Measurements from ENCODE around the gene ISM1. TPM values are rescaled to one million over a fixed set of nuclear protein-coding genes. Genes with fewer than 3 reads are reported as not detected.

ISM1 gene
- total and polyA plus RNA-seq, 3 experiments from 2014 or later, result 1.3 to 1.7 (median 1.6) TPM

GRCh38 chr20:13320702-13321101 is 99.6 kb downstream of the ISM1 start:
- Histone ChIP-seq H3K4me3 (ENCODE audit: low read length) (no peak overlapping the region), H3K27me3 (ENCODE audit: insufficient read depth, low read length, poor library complexity, severe bottlenecking) (no peaks in the 10 kb centered on the region), H3K27ac (ENCODE audit: low read depth, low read length) (no peak overlapping the region), H3K4me1 (ENCODE audit: insufficient read depth, low read length) (no peaks in the 10 kb centered on the region), H3K9me3 (ENCODE audit: low read length) (no peaks in the 10 kb centered on the region), H3K36me3 (ENCODE audit: insufficient read depth, low read length) (no peaks in the 10 kb centered on the region)
- Mint-ChIP-seq H3K36me3 (no peaks in the 10 kb centered on the region), H3K4me1 (peaks cover 0 to 2% (median 0%) of the 10 kb centered on the region in 3 donors), H3K27me3 (peaks cover 9 to 21% of the 10 kb centered on the region in 2 donors), H3K9me3 (peaks cover 0 to 15% (median 13%) of the 10 kb centered on the region in 5 donors), H3K27ac (no peak overlapping the region), H3K4me3 (no peak overlapping the region)
- DNase-seq, result no peak
- ChIA-PET CTCF (no interaction called here), POLR2A (no interaction called here)

- H3K9me3 ChIP-seq (ENCODE audit: low read length), result no peaks in the 10 kb centered on the region
- H3K36me3 ChIP-seq (ENCODE audit: insufficient read depth, low read length), result no peaks in the 10 kb centered on the region
- H3K27ac ChIP-seq (ENCODE audit: low read depth, low read length), result no peak overlapping the region
- DNase-seq, result no peak
- H3K4me3 Mint-ChIP-seq, result no peak overlapping the region
- H3K4me1 ChIP-seq (ENCODE audit: insufficient read depth, low read length), result no peaks in the 10 kb centered on the region
- H3K27me3 ChIP-seq (ENCODE audit: insufficient read depth, low read length, poor library complexity, severe bottlenecking), result no peaks in the 10 kb centered on the region
- H3K36me3 Mint-ChIP-seq, result no peaks in the 10 kb centered on the region
- peaks cover 0 to 13% (median 10%) of the 10 kb centered on the region in 5 donors for H3K9me3 Mint-ChIP-seq
- ChIA-PET POLR2A (no interaction called here), CTCF (interaction anchor here (0.7 kb wide), 1 partner anchor 18 kb away, joined by 3 read pairs; no protein-coding TSS in a partner anchor)
- H3K27ac Mint-ChIP-seq, result no peak overlapping the region
- no peak overlapping the region for H3K4me3 ChIP-seq (ENCODE audit: low read length)
- H3K27me3 Mint-ChIP-seq, result peaks cover 9 to 21% of the 10 kb centered on the region in 2 donors
- peaks cover 0 to 2% (median 0%) of the 10 kb centered on the region in 3 donors for H3K4me1 Mint-ChIP-seq
Observed at GRCh38 chr20:13321416-13321815, 100.3 kb downstream of the ISM1 start.

GRCh38 chr20:13322198-13322597 is 101.1 kb downstream of the ISM1 start:
- H3K27ac ChIP-seq (ENCODE audit: low read depth, low read length), result no peak overlapping the region
- Mint-ChIP-seq H3K27ac (peak overlapping the region in 1 of 8 donors; percentile 2), H3K9me3 (peaks cover 2 to 12% (median 4%) of the 10 kb centered on the region in 5 donors), H3K36me3 (no peaks in the 10 kb centered on the region), H3K4me1 (peaks cover 0 to 2% (median 0%) of the 10 kb centered on the region in 3 donors), H3K4me3 (no peak overlapping the region), H3K27me3 (peaks cover 9 to 19% of the 10 kb centered on the region in 2 donors)
- no peak overlapping the region for H3K4me3 ChIP-seq (ENCODE audit: low read length)
- H3K27me3 ChIP-seq (ENCODE audit: insufficient read depth, low read length, poor library complexity, severe bottlenecking), result no peaks in the 10 kb centered on the region
- H3K9me3 ChIP-seq (ENCODE audit: low read length), result no peaks in the 10 kb centered on the region
- ChIA-PET CTCF (no interaction called here), POLR2A (no interaction called here)
- no peaks in the 10 kb centered on the region for H3K36me3 ChIP-seq (ENCODE audit: insufficient read depth, low read length)
- DNase-seq, result no peak
- H3K4me1 ChIP-seq (ENCODE audit: insufficient read depth, low read length), result no peaks in the 10 kb centered on the region

GRCh38 chr20:13322621-13323020 is 101.5 kb downstream of the ISM1 start:
- CTCF ChIA-PET, result no interaction called here

GRCh38 chr20:13325033-13325432 is 104.0 kb downstream of the ISM1 start:
- Histone ChIP-seq H3K9me3 (ENCODE audit: low read length) (no peaks in the 10 kb centered on the region), H3K4me1 (ENCODE audit: insufficient read depth, low read length) (no peaks in the 10 kb centered on the region), H3K36me3 (ENCODE audit: insufficient read depth, low read length) (no peaks in the 10 kb centered on the region), H3K4me3 (ENCODE audit: low read length) (no peak overlapping the region), H3K27me3 (ENCODE audit: insufficient read depth, low read length, poor library complexity, severe bottlenecking) (no peaks in the 10 kb centered on the region), H3K27ac (ENCODE audit: low read depth, low read length) (no peak overlapping the region)
- Mint-ChIP-seq H3K27me3 (peaks cover 12 to 23% of the 10 kb centered on the region in 2 donors), H3K9me3 (peaks cover 0 to 15% (median 7%) of the 10 kb centered on the region in 5 donors), H3K27ac (no peak overlapping the region), H3K4me1 (peaks cover 0 to 2% (median 0%) of the 10 kb centered on the region in 3 donors), H3K36me3 (no peaks in the 10 kb centered on the region), H3K4me3 (no peak overlapping the region)
- POLR2A ChIA-PET, result no interaction called here
- no peak for DNase-seq
- CTCF ChIA-PET, result no interaction called here

More at GRCh38 chr20:13322621-13323020, 101.5 kb downstream of the ISM1 start:
- H3K27ac Mint-ChIP-seq, result peak overlapping the region in 1 of 8 donors; percentile 2
- H3K4me1 Mint-ChIP-seq, result peaks cover 0 to 2% (median 0%) of the 10 kb centered on the region in 3 donors
- no peak overlapping the region for H3K4me3 Mint-ChIP-seq
- H3K36me3 ChIP-seq (ENCODE audit: insufficient read depth, low read length), result no peaks in the 10 kb centered on the region
- no peak overlapping the region for H3K27ac ChIP-seq (ENCODE audit: low read depth, low read length)
- peaks cover 9 to 17% of the 10 kb centered on the region in 2 donors for H3K27me3 Mint-ChIP-seq
- H3K4me1 ChIP-seq (ENCODE audit: insufficient read depth, low read length), result no peaks in the 10 kb centered on the region
- H3K27me3 ChIP-seq (ENCODE audit: insufficient read depth, low read length, poor library complexity, severe bottlenecking), result no peaks in the 10 kb centered on the region
- H3K9me3 Mint-ChIP-seq, result peaks cover 2 to 11% (median 4%) of the 10 kb centered on the region in 5 donors
- no peak overlapping the region for H3K4me3 ChIP-seq (ENCODE audit: low read length)
- POLR2A ChIA-PET, result no interaction called here
- no peaks in the 10 kb centered on the region for H3K36me3 Mint-ChIP-seq
- H3K9me3 ChIP-seq (ENCODE audit: low read length), result no peaks in the 10 kb centered on the region
- no peak for DNase-seq

- POLR2A ChIA-PET, result no interaction called here
- Histone ChIP-seq H3K4me1 (ENCODE audit: insufficient read depth, low read length) (no peaks in the 10 kb centered on the region), H3K27me3 (ENCODE audit: insufficient read depth, low read length, poor library complexity, severe bottlenecking) (no peaks in the 10 kb centered on the region), H3K4me3 (ENCODE audit: low read length) (no peak overlapping the region), H3K27ac (ENCODE audit: low read depth, low read length) (no peak overlapping the region), H3K9me3 (ENCODE audit: low read length) (no peaks in the 10 kb centered on the region), H3K36me3 (ENCODE audit: insufficient read depth, low read length) (no peaks in the 10 kb centered on the region)
- no peak for DNase-seq
- peaks cover 0 to 15% (median 8%) of the 10 kb centered on the region in 5 donors for H3K9me3 Mint-ChIP-seq
- no peak overlapping the region for H3K27ac Mint-ChIP-seq
- no peaks in the 10 kb centered on the region for H3K36me3 Mint-ChIP-seq
- CTCF ChIA-PET, result no interaction called here
- H3K4me3 Mint-ChIP-seq, result no peak overlapping the region
- peaks cover 0 to 2% (median 0%) of the 10 kb centered on the region in 3 donors for H3K4me1 Mint-ChIP-seq
- peaks cover 12 to 23% of the 10 kb centered on the region in 2 donors for H3K27me3 Mint-ChIP-seq
Observed at GRCh38 chr20:13325796-13326340, 104.8 kb downstream of the ISM1 start.

GRCh38 chr20:13331536-13331935 is 110.5 kb downstream of the ISM1 start:
- H3K4me3 ChIP-seq (ENCODE audit: low read length), result no peak overlapping the region
- Mint-ChIP-seq H3K36me3 (no peaks in the 10 kb centered on the region), H3K27ac (no peak overlapping the region), H3K4me3 (no peak overlapping the region), H3K4me1 (no peaks in the 10 kb centered on the region), H3K9me3 (peaks cover 0 to 9% (median 8%) of the 10 kb centered on the region in 5 donors), H3K27me3 (peaks cover 3 to 7% of the 10 kb centered on the region in 2 donors)
- H3K4me1 ChIP-seq (ENCODE audit: insufficient read depth, low read length), result no peaks in the 10 kb centered on the region
- H3K27ac ChIP-seq (ENCODE audit: low read depth, low read length), result no peak overlapping the region
- H3K9me3 ChIP-seq (ENCODE audit: low read length), result no peaks in the 10 kb centered on the region
- H3K36me3 ChIP-seq (ENCODE audit: insufficient read depth, low read length), result no peaks in the 10 kb centered on the region
- no peak for DNase-seq
- ChIA-PET CTCF (no interaction called here), POLR2A (no interaction called here)
- H3K27me3 ChIP-seq (ENCODE audit: insufficient read depth, low read length, poor library complexity, severe bottlenecking), result no peaks in the 10 kb centered on the region

- Histone ChIP-seq H3K27me3 (ENCODE audit: insufficient read depth, low read length, poor library complexity, severe bottlenecking) (no peaks in the 10 kb centered on the region), H3K4me1 (ENCODE audit: insufficient read depth, low read length) (no peaks in the 10 kb centered on the region), H3K4me3 (ENCODE audit: low read length) (no peak overlapping the region), H3K27ac (ENCODE audit: low read depth, low read length) (no peak overlapping the region), H3K9me3 (ENCODE audit: low read length) (no peaks in the 10 kb centered on the region), H3K36me3 (ENCODE audit: insufficient read depth, low read length) (no peaks in the 10 kb centered on the region)
- H3K27me3 Mint-ChIP-seq, result peaks cover 2 to 3% of the 10 kb centered on the region in 2 donors
- no peak overlapping the region for H3K4me3 Mint-ChIP-seq
- ChIA-PET POLR2A (no interaction called here), CTCF (no interaction called here)
- H3K9me3 Mint-ChIP-seq, result peaks cover 0 to 5% (median 2%) of the 10 kb centered on the region in 5 donors
- H3K36me3 Mint-ChIP-seq, result no peaks in the 10 kb centered on the region
- H3K27ac Mint-ChIP-seq, result no peak overlapping the region
- DNase-seq, result no peak
- H3K4me1 Mint-ChIP-seq, result no peaks in the 10 kb centered on the region
Observed at GRCh38 chr20:13333036-13333435, 112.0 kb downstream of the ISM1 start.

Measured in CD8-positive, alpha-beta memory T cell (primary cell).